ENCODE measurements around the gene FIS1.

DNA sequence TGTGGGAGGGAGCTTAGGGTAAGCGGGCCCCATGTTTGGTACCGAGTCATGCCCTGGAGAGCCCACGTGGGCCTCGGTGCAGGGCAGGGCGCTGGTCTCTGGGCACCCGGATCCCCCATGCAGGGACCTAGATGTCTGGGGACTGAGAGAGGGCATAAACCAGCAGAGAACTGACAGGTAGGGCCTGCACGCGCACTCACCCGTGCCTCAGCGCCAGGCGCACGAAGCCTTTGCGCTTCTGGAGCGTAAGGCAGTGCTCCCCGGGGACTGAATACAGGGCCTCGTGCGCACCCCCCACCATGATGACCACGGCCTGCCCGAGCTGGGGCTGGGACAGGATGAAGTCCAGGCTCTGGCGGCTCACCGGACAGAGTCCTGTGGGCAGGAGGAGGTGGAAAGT lies 46.9 kb downstream of the FIS1 start:
- TF ChIP-seq, protein P1, sequence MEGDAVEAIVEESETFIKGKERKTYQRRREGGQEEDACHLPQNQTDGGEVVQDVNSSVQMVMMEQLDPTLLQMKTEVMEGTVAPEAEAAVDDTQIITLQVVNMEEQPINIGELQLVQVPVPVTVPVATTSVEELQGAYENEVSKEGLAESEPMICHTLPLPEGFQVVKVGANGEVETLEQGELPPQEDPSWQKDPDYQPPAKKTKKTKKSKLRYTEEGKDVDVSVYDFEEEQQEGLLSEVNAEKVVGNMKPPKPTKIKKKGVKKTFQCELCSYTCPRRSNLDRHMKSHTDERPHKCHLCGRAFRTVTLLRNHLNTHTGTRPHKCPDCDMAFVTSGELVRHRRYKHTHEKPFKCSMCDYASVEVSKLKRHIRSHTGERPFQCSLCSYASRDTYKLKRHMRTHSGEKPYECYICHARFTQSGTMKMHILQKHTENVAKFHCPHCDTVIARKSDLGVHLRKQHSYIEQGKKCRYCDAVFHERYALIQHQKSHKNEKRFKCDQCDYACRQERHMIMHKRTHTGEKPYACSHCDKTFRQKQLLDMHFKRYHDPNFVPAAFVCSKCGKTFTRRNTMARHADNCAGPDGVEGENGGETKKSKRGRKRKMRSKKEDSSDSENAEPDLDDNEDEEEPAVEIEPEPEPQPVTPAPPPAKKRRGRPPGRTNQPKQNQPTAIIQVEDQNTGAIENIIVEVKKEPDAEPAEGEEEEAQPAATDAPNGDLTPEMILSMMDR (conservative IDR thresholded peaks at IDR 0.05; ENCODE audit: low read depth in 2 of 2) = no peak
- TF ChIP-seq EZH2 (IDR thresholded peaks at IDR 0.05; ENCODE audit: low read depth, unreplicated experiment) (no peak), CREB1 (CRISPR knock-in tag; IDR thresholded peaks at IDR 0.05; ENCODE audit: low read depth) (no peak), POLR2AphosphoS5 (IDR thresholded peaks at IDR 0.05; ENCODE audit: low read depth) (no peak), STAT1 (IDR thresholded peaks at IDR 0.05; ENCODE audit: unreplicated experiment) (no peak)
